ENCODE data around the gene IGSF21.

The IGSF21 gene

DNA sequence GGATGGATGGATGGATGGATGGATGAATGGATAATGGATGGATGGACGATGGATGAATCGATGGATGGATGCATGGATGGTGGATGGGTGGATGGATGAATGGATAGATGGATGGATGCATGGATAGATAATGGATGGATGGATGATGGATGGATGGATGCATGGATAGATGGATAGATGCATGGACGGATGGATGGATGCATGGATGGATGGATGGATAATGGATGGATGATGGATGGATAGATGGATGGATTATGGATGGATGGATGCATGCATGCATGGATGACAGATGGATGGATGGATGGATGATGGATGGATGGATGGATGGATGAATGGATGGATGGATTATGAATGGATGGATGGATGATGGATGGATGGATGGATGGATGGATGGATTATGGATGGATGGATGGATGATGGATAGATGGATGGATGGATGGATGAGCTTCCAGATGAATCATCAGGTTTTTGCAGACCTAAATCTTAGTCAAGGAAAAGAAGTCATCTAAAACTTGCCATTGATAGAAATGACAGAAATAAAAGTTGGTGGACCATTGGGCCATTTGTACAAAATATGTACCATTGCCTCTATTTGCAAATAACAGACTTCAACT lies 197.7 kb downstream of the IGSF21 start:
- no peak for DNase-seq

- no peak for DNase-seq
Observed at GRCh38 chr1:18307329-18307898, 199.8 kb downstream of the IGSF21 start.

GRCh38 chr1:18309552-18310155 lies 202.1 kb downstream of the IGSF21 start:
- DNase-seq: no peak

GRCh38 chr1:18312961-18313360 lies 205.4 kb downstream of the IGSF21 start:
- DNase-seq: no peak

DNA sequence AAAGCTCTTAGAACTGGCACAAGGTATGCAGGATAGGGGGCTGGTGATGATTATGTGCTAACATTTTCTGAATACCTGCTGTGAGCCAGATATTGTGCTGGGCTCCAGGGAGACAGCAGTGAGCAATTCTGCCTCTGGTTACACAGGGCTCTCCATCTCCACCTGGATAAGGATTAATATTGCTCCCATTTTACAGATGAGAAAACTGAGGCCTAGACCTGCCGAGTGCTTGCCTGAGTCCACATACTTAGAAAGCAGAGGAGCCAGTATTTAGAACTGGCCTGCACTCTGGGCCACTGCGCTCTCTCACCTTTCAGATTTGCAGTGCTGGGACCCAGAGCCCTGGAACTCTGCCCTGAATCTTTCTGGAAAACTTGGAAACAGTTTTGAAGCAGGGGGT lies 205.9 kb downstream of the IGSF21 start:
- DNase-seq: no peak

DNA sequence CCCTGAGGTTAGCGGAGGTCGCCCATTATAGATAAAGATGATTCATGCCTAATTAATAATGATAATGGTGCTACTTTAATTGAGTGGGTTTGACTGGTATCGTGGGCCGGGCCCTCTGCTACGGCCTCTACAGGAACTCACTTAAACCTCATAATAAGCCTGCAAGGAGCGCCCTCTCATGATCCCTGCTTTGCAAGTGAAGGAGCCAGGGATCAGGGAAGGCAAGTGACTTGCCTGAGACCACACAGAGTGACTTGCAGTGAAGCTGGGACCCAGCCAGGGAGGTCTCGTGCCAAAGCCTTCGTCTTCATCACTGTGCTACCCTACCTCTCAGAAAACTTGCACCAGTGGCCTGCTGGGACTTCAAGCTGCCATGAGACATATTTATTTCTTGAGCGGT lies 206.8 kb downstream of the IGSF21 start:
- no peak for DNase-seq

- no peak for DNase-seq
Observed at GRCh38 chr1:18315449-18315848, 207.9 kb downstream of the IGSF21 start.

DNA sequence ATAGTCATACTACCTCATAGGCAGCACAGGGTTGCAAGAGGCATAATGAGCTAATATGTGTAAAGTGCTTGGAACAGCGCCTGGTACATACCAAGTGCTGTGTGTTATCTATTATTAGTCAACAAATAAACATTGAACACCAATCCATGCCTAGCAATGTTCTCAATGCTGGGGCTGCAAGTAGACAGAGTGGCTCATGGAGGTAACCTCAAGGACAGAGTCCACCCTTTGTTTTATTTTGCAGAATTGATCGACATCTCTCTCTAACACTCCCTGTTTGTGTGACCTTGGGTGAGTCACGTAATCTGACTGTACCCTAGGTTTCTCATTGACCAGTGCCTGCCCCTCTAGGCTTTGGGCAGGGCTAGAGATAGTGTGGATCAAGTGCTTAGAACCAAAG lies 209.2 kb downstream of the IGSF21 start:
- DNase-seq: no peak

DNA sequence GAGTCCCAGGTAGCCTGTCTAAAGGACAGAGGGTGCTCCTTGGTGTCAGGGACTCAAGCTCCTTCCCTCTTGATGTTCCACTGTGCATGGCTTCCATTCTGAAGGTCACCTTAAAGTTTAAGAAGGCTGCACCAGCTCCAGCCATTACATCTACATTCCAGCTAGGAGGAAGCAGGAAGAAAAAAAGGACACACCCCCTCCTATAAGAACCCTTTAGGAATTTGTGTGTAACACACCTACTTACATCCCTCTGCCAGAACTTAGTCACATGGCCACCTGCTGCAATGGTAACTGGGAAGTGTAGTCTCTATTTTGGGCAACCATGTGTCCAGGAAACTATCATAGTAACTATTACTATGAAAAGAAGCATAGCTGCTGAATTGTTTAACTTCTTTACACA lies 211.5 kb downstream of the IGSF21 start:
- DNase-seq: no peak

DNA sequence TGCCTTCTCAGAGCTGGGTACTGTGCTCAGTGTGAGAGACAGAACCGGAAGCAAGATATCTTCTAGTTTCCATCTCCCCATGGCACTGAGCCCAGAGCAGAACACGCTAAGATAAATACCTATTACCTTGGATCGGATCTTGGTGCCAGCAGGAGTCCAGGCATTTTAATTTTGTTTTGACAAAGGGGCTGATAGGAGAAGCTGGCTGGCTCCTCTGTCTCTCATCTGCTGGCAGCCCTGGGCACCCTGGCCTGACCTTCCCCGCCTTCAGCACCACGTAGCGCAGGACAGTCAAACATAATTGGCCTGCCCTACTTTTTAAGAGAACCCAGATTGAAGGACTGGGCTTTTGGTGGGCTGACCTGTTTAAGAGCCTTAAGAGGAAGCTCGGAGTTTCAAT lies 212.5 kb downstream of the IGSF21 start:
- no peak for DNase-seq

- no peak for DNase-seq
Observed at GRCh38 chr1:18322368-18323032, 214.9 kb downstream of the IGSF21 start.

DNA sequence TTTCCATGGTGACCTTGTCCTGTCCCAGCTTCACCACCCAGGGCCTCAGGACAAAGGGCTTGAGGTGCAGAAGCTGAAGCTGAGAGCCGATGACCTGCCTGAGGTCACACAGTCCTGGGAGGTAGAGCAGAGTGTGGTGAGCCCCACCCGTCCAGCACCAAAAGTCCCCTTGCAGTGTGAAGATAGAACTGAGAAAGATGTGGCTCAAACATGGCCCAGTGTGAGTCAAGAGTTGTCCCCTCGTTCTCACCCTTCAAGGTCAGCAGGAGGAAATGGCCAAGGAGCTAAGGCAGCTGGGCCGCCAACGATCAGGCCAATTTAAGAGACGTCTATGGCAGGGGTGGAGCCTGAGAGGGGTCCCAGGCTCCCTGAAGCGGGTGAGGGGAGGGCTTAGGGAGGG lies 215.7 kb downstream of the IGSF21 start:
- no peak for DNase-seq

DNA sequence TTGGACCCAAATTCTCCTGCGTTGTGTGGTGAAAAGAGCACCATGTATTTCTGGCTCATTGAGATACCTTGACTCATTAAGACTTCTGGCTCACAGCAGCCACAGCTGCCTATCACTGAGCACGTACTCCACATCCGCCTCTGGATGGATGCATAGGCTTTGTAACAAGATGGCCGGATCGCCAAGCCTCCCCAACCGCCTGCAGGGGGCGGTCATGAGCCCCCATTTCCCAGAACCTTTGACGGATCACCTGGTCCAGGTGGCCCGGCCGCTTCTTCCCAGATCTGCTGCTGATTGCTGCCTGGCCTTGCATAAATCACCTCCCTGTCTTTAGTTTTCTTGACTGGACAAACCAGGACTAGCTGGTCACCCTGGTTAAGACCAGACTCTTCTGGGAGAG lies 216.6 kb downstream of the IGSF21 start:
- DNase-seq: no peak

- DNase-seq: no peak
Observed at GRCh38 chr1:18325136-18325535, 217.5 kb downstream of the IGSF21 start.

DNA sequence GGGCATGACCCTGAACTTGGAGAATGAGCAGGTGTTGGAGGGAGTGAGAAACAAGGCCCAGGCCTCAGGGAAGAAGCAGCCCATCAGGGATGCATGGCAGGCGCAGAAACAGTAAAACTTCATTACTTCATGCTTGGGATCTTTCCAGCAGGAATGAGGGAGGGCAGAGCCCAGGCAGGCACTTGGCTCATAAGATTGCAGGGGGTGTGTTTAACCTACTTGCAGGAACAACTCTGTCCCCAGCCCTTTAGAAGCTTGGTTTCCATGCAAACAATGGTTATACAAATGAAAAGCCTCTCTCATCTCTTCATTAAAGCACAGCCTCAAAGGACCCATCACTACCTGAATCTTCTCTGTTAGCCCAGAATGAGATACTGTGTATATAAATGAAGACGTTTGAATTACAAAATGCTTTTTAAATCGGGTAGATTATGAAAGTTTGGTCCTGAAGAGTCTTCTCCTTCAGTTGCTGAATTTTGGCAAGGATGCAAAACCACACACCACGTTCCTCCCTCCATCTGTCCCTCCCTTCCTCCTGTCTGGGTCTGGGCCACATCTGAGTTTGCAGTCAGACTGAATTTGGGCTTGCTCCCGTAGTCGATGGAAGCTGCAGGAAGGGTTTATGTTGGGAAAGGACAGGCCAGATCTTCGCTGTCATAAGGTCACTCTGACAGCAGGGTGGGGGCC lies 218.8 kb downstream of the IGSF21 start:
- no peak for DNase-seq

DNA sequence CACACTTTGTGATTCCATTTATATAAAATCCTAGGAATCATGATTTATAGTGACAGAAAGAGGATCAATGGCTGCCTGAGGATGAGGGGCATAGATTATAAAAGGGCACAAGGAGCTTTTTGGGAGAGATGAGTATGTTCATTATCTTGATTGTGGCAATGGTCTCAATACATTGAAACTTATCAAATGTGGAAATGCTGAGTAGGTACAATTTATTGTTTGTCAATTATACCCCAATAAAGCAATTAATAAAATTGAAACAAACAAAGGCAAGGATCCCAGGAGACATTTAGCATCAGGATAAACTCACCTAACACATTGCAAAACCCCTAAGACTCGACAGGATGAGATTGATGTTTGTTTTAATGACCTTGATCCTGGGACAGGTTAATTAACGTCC lies 220.1 kb downstream of the IGSF21 start:
- no peak for DNase-seq

- no peak for DNase-seq
Observed at GRCh38 chr1:18328803-18329202, 221.2 kb downstream of the IGSF21 start.

DNA sequence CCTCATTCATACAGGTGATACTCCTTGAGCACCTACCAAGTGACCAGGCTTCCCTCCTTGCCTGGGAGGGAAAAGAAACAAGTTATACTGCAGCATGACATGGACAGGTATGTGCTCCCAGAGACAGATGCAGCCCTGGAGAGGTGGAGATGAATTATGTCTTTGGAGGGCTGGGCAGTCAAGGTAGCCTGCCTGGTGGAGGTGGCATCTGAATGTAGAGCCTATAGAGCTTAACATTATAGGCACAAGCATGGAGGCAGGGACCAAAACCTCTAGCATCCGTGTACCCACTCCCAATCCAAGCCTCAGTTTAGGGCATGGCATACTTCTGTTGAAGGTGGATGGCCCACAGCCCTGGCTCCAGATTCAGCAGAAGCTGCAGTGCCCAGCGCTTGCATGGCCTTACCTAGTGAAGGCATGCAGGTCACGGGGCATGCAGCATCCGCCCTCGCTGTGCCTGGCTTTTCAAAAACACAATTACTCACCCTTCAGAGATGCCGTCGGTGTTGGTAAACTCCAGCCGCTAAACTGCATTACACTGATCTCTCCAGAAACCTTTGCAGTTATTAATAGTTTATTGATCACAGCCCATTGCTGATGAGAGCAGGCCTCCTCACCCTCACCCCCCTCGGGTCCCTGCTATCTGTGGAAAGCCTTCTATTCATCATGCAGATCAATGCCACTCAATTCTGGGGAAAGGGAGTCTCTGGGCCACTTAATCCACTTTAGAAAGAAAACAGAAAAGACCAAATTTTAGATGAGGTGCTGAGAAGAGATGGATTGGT lies 222.1 kb downstream of the IGSF21 start:
- no peak for DNase-seq

DNA sequence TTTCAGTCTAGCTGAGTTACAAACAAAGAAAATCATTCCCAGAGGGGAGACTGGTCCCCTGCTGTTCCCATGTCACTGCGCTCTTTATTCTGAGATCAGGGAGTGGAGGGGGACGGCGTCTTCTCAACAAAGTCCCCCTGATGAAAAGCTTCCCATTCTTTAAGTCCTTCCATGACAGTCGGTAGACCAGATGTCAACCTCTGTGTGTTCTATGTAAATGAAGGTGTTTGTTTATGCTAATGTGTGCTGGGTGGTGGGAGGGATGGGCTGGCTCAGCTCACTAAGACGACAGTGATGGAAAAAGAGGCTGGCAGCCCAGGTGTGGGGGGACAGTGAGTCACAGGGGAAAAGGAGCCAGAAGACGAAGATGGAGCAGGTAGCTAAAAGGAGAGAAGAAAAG lies 225.0 kb downstream of the IGSF21 start:
- no peak for DNase-seq

GRCh38 chr1:18333220-18333619 lies 225.6 kb downstream of the IGSF21 start:
- DNase-seq: no peak

GRCh38 chr1:18336801-18337200 lies 229.2 kb downstream of the IGSF21 start:
- DNase-seq: no peak

DNA sequence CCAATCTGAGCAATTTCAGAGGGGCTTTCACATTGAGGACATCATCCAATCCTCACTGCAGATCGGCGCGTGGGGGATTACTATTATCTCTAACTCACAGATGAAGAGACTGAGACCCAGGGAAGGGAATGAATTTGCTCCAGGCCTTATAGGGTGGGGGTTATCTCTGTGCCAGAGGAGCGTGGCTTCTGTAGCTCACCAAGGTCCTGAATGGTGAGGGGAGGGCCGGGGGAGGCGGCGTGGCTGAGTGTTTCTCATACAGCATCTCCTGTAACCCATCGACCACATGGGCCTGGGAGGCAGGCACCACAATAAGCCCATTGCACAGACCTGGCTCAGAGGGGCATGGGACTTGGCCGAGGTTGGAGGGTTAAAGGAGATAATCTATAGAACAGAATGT lies 230.2 kb downstream of the IGSF21 start:
- DNase-seq: no peak

DNA sequence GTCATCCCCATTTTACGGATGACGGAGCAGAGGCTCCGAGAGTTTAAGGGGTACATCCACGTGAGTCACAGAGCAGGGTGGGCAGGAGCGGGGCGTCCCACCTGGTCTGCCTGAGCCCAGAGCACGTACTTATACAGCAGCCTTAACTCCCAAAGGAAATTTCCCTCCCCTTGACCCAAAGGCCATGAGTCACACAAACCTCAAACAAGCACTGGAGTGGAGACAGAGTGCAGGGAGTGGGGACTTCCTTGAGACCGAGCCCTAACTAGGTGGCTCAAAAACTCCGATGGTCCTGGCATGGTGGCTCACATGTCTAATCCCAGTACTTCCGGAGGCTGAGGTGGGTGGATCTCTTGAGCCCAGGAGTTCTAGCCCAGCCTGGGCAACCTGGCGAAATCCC lies 231.6 kb downstream of the IGSF21 start:
- no peak for DNase-seq
